NOMO-1 (cell line): ENCODE measurements around the gene ERC2.

Source experiments
- DNase-seq, 2 experiments: peaks; one replicate each; lab custom pipeline; 2025; ENCODE audit not compliant: unreplicated experiment in 2 of 2; lab: John Stamatoyannopoulos, UW

ERC2 gene

GRCh38 chr3:55951388-55951787, 516.9 kb downstream of the ERC2 start:
- no peak for DNase-seq

- no peak for DNase-seq
Measured at GRCh38 chr3:55947406-55947805, 520.9 kb downstream of the ERC2 start.

DNA sequence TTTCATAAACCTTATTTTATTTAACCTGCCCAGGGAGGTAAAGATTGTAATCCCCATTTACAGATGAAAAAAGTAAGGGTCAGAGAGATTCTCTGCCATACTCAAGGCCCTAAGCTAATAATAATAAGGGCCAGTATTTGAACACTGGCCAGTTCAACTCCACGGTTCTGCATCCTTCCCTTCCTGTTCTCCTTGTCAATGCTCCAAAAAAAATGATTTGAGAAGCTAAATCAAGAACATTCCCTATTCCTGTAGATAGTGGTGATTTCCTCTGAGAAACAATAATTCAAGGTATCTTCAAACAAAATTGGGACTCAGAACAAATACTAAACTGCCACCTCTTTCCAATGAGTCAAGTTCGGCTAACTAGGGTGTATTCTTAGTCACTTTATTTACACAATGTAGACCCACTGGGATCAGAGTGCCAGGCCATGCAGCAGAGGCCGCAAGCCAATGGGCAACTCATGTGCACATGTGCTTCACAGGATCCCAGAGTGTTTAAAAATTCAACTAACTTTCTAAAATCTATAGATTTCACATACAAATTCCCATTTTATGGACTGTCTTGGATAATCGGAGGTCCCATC, 521.6 kb downstream of the ERC2 start:
- DNase-seq: no peak

- no peak for DNase-seq
Measured at GRCh38 chr3:55942868-55943267, 525.4 kb downstream of the ERC2 start.

GRCh38 chr3:55939287-55939686, 529.0 kb downstream of the ERC2 start:
- no peak for DNase-seq

GRCh38 chr3:55937301-55937700, 531.0 kb downstream of the ERC2 start:
- DNase-seq: no peak

DNA sequence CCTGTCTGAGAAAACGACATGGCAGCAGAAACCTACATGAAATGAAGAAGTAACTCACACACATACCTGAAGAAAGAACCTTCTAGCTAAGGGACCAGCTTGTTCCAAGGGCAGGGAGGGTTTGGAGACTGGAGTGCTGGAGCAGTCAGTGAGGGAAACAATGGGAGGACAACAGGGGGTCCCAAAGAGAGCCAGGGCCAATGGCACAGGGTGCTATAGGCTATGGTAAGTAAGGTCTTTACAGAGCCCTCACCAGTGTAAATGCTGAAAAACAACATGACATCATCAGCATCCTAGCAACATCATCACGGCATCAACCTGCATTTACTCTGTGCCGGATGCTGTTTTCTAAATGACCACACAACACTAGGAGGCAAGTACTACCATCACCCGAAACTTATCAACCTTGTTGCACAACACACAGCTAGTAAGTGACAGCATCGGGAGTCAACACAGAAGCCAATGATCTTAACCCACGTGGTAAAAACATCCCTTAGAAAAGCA, 531.7 kb downstream of the ERC2 start:
- DNase-seq: no peak

GRCh38 chr3:55935241-55935640, 533.0 kb downstream of the ERC2 start:
- DNase-seq: no peak

DNA sequence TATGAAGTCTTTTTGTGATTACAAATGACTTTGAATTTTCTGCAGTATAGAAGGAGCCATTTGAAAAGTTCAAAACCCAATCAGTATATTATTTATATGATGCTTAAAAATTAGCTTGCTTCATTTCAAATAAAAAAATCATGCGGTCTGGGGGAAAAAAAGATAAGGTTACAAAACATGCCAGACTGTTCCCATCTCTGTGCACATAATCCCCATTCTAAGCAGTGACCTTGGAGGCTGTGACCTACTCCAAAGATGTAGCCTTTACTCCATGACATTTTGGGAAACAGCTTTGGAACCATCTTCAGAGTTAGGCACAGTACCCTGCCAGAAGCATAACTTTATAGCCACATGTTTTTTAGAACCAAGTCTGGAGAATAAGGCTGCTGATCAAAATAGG, 533.5 kb downstream of the ERC2 start:
- DNase-seq: no peak

DNA sequence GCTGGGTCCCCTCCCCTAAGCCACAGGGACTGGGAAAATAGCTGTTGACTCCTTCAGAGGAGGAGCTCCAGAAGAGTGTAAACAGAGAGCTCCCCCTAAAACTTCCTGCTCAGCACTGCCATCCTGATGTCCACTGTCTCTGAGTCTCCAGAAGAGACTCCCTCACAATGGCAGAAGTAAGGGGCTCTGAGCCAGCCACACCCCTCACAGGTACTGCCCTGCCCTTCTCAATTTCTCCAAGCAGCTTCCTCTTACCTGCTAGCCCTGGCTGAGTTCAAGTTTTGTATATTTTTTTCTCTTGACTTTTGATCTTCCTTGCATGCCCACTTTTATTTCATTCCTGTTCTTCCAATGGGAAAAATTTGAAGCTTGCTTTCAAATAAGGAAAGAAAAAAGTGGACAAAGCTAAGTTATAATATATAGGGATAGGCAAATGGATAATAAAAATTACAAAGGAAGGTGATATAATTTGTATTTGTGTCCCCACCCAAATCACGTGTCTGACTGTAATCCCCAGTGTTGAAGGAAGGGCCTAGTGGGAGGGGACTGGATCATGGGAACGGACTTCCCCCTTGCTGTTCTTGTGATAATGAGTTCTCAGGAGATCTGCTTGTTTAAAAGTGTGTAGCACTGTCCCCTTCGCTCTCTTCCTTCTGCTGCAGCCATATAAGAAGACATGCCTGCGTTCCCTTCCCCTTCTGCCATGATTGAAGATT, 539.0 kb downstream of the ERC2 start:
- no peak for DNase-seq

DNA sequence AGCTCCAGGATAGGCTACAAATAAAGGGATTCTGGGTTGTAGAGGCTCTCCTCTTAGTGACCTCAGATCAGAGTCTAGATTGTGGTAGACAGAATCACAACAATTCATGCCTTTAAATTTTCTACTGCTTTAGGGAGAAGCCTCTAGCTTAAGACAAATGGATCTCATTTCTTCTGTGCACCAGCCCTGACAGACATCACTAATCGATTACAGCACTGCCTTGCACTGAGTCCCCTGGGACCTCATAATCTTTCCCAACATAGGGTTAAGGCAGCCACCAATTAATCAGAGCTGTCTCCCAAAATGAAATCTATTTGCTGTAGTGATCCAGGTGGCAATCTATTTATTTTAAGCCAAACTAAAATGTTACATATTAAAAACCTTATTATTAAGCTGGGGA, 544.6 kb downstream of the ERC2 start:
- no peak for DNase-seq

DNA sequence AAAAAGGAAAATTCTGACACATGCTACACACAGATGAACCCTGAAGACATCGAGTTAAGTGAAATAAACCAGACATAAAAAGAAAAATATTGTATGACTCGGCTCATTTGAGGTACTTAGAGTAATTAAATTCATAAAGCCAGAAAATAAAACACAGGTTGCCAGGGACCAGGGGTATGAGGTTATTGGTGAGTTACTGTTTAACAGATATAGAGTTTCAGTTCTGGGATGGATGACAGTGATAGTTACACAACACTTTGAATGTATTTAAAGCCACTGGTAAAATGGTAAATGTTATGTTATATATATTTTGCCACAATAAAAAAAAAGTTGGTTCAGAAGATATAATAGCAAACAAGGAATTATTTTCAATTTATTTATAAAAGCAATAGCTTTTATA, 545.1 kb downstream of the ERC2 start:
- DNase-seq: no peak

DNA sequence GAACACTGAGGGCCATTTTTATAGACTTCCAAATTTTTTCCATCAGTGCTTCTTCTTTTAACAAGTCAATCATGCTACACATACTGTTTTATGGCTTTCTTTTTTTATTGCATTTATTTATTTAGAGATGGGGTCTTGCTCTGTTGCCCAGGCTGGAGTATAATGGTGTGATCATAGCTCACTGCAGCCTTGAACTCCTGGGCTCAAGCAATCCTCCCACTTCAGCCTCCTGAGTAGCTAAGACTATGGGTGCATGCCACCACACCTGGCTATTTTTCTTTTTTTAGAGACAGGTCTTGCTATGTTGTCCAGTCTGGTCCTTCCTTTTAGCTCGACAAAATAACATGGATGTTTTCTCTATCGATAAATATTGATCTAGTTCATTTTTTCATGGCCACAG, 555.4 kb downstream of the ERC2 start:
- no peak for DNase-seq

- DNase-seq: no peak
Measured at GRCh38 chr3:55911266-55911665, 557.0 kb downstream of the ERC2 start.

GRCh38 chr3:55910543-55910942, 557.7 kb downstream of the ERC2 start:
- DNase-seq: no peak

GRCh38 chr3:55909373-55909772, 558.9 kb downstream of the ERC2 start:
- DNase-seq: no peak

GRCh38 chr3:55907616-55908015, 560.7 kb downstream of the ERC2 start:
- no peak for DNase-seq

GRCh38 chr3:55906896-55907295, 561.4 kb downstream of the ERC2 start:
- no peak for DNase-seq

DNA sequence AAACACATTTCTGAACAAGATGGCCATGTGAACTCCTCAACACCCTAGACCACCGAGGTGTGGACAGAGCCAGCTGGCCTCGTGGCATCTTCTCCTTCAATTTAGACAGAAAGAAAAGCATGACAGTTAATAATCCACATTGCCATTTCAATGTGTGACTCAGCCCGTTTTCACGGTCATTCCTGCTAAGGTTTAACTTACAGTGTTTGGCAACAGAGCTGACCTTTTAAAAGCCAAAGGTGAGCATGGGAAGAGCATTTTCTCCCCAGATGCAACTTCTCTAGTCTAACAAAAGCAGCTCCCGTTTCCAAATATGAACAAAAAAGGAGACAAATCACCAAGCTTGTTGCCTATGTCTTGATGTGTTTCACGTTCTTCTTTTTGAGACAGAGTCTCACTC, 563.6 kb downstream of the ERC2 start:
- DNase-seq: no peak

GRCh38 chr3:55903680-55904079, 564.6 kb downstream of the ERC2 start:
- DNase-seq: no peak

- no peak for DNase-seq
Measured at GRCh38 chr3:55902221-55902900, 565.9 kb downstream of the ERC2 start.

- no peak for DNase-seq
Measured at GRCh38 chr3:55899887-55900286, 568.4 kb downstream of the ERC2 start.
